ENCODE results near the gene ABCA12.

ABCA12 gene

GRCh38 chr2:214889301-214889700, 249.1 kb downstream of the ABCA12 start:
- Histone ChIP-seq H3K4me3 (ENCODE audit: low read length) (no peak overlapping the region), H3K9ac (ENCODE audit: low read length) (no peak overlapping the region), H3K27ac (ENCODE audit: low read depth, low read length) (no peak overlapping the region), H3K4me1 (ENCODE audit: control insufficient read depth, insufficient read depth, low read length) (no peaks in the 10 kb centered on the region), H3K36me3 (ENCODE audit: control insufficient read depth, insufficient read depth, low read length) (no peaks in the 10 kb centered on the region), H3K27me3 (ENCODE audit: control insufficient read depth, insufficient read depth, low read length) (no peaks in the 10 kb centered on the region)

GRCh38 chr2:214881647-214882202, 256.7 kb downstream of the ABCA12 start:
- H3K4me3 ChIP-seq (ENCODE audit: low read length) = no peak overlapping the region
- H3K9ac ChIP-seq (ENCODE audit: low read length) = no peak overlapping the region
- H3K4me1 ChIP-seq (ENCODE audit: control insufficient read depth, insufficient read depth, low read length) = no peaks in the 10 kb centered on the region
- no peak overlapping the region for H3K27ac ChIP-seq (ENCODE audit: low read depth, low read length)
- no peaks in the 10 kb centered on the region for H3K36me3 ChIP-seq (ENCODE audit: control insufficient read depth, insufficient read depth, low read length)
- no peaks in the 10 kb centered on the region for H3K27me3 ChIP-seq (ENCODE audit: control insufficient read depth, insufficient read depth, low read length)
